H1 (cell line): ENCODE data around the gene RGS14. TPM values are rescaled to one million over a fixed set of nuclear protein-coding genes. Genes with fewer than 3 reads are reported as not detected.

Experiments used
- BACH1 ChIP-seq: IDR thresholded peaks from 2 replicates; pipeline ENCODE4 v1.6.1; 2012; ENCODE audit warnings: low read length, improper control_type of control experiment
- KDM5A ChIP-seq: fragments of 200-600 bp; IDR thresholded peaks from 2 replicates; pipeline ENCODE4 v1.7.1; 2012; ENCODE audit warnings: mild to moderate bottlenecking, low read length, inconsistent platforms, mixed read lengths
- MAFK ChIP-seq: IDR thresholded peaks from 2 replicates; pipeline ENCODE4 v1.6.1; 2012; ENCODE audit warnings: low read depth, mild to moderate bottlenecking, improper control_type of control experiment, low read length
- NANOG ChIP-seq: IDR thresholded peaks from 2 replicates; pipeline ENCODE4 v1.6.1; 2011; ENCODE audit warnings: low read length, low read depth, mild to moderate bottlenecking, inconsistent platforms; ENCODE audit not compliant: insufficient read depth, poor library complexity, severe bottlenecking
- POLR2AphosphoS5 ChIP-seq: IDR thresholded peaks from 2 replicates; pipeline ENCODE4 v1.6.1; 2011; ENCODE audit warnings: low read depth, low read length
- RXRA ChIP-seq: IDR thresholded peaks from 2 replicates; pipeline ENCODE4 v1.6.1; 2011; ENCODE audit warnings: low read depth, mild to moderate bottlenecking, low read length, moderate library complexity; ENCODE audit not compliant: insufficient read depth
- SAP30 ChIP-seq: fragments of 300-600 bp; sonication (generic); IDR thresholded peaks from 2 replicates; pipeline ENCODE4 v1.7.1; 2012; ENCODE audit warnings: low read length, moderate library complexity, mild to moderate bottlenecking, inconsistent platforms; ENCODE audit not compliant: insufficient read depth, insufficient replicate concordance
- SIRT6 ChIP-seq: IDR thresholded peaks from one replicate; pipeline ENCODE4 v1.7.1; 2012; ENCODE audit warnings: low read length, inconsistent platforms
- SIX5 ChIP-seq: IDR thresholded peaks from 2 replicates; pipeline ENCODE4 v1.6.1; 2011; ENCODE audit warnings: mild to moderate bottlenecking, low read depth, low read length
- TAF1 ChIP-seq: IDR thresholded peaks from 2 replicates; pipeline ENCODE4 v1.6.1; 2011; ENCODE audit warnings: mild to moderate bottlenecking, low read depth, low read length
- TBP ChIP-seq: IDR thresholded peaks from 2 replicates; pipeline ENCODE4 v1.6.1; 2011; ENCODE audit warnings: low read depth, low read length, improper control_type of control experiment
- polyA plus RNA-seq, 7 experiments: library from polyadenylated mRNA; depleted of rRNA in 3 of 7; stranded (reverse) in 5 of 7; unstranded in 2 of 7; fragments of >200 nt in 5 of 7; fragments of 200-250 nt in 2 of 7; gene quantifications; 1 replicate in 5 of 7; 2 replicates in 1 of 7; 4 replicates in 1 of 7; pipeline versions ENCODE4 v1.2.1 to v1.2.3, GENCODE V29; 2011 to 2013; ENCODE audit warnings: missing spikeins in 2 of 7, mixed read lengths in 2 of 7
- total RNA-seq: library from RNA; stranded (reverse); fragmentation: NEBNext Ultra II Directional; extraction: Animal tissue kit (Norgen Biotek cat#: 25700); gene quantifications from 2 replicates; pipeline ENCODE4 v1.2.1, GENCODE V29; 2021

Gene RGS14
- total and polyA plus RNA-seq, 2 of the 8 experiments (the other 6 are each of a cell fraction or from before 2014, with no cell fraction given), result 24.4 to 46.1 TPM

- TF ChIP-seq TAF1, result no peak
- no peak for TF ChIP-seq SIRT6
- TF ChIP-seq POLR2AphosphoS5, result no peak
- TF ChIP-seq BACH1, result no peak
- no peak for TF ChIP-seq RXRA
- TF ChIP-seq SIX5, result no peak
- no peak for TF ChIP-seq KDM5A
- TF ChIP-seq MAFK, result no peak
- no peak for TF ChIP-seq NANOG
- no peak for TF ChIP-seq TBP
- TF ChIP-seq SAP30, result peak; percentile 54
These were observed 32.9 kb downstream of the RGS14 start (continued) for GRCh38 chr5:177390363-177391300.
